Measurements from ENCODE around the gene PDXP.

PDXP gene

DNA sequence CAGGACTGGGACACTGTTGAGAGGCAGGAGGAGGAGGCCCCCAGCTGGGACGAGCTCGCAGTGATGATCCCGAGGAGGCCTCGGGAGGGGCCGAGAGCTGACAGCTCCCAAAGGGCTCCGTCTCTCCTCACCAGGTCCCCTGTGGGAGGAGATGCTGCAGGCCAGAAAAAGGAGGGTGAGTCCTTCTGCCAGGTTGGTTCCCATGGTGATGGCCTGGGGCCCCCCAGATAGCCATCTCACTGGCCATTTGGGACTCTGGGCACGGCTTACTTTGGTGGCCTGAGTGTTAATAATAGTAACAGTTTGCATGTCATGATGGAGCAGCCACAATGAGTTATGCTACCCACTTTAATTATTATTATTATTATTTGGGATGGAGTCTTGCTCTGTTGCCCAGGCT is 57.2 kb downstream of the PDXP start:
- H3K9me3 ChIP-seq = no peaks in the 10 kb centered on the region
- no peak overlapping the region for H3K4me3 ChIP-seq (ENCODE audit: low read depth, low read length)
- no peak for DNase-seq
- H3K4me1 ChIP-seq = peaks cover 4% of the 10 kb centered on the region; the same call in 1 of the 2 replicates
- no peaks in the 10 kb centered on the region for H3K27me3 ChIP-seq
- no peaks in the 10 kb centered on the region; the same call in 1 of the 2 replicates for H3K36me3 ChIP-seq
- TF ChIP-seq, protein P1, sequence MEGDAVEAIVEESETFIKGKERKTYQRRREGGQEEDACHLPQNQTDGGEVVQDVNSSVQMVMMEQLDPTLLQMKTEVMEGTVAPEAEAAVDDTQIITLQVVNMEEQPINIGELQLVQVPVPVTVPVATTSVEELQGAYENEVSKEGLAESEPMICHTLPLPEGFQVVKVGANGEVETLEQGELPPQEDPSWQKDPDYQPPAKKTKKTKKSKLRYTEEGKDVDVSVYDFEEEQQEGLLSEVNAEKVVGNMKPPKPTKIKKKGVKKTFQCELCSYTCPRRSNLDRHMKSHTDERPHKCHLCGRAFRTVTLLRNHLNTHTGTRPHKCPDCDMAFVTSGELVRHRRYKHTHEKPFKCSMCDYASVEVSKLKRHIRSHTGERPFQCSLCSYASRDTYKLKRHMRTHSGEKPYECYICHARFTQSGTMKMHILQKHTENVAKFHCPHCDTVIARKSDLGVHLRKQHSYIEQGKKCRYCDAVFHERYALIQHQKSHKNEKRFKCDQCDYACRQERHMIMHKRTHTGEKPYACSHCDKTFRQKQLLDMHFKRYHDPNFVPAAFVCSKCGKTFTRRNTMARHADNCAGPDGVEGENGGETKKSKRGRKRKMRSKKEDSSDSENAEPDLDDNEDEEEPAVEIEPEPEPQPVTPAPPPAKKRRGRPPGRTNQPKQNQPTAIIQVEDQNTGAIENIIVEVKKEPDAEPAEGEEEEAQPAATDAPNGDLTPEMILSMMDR (IDR thresholded peaks at IDR 0.05; ENCODE audit: low read depth, low read length) = no peak

All from BE2C (cell line).